ENCODE measurements around the gene KNDC1.

Gene KNDC1

DNA sequence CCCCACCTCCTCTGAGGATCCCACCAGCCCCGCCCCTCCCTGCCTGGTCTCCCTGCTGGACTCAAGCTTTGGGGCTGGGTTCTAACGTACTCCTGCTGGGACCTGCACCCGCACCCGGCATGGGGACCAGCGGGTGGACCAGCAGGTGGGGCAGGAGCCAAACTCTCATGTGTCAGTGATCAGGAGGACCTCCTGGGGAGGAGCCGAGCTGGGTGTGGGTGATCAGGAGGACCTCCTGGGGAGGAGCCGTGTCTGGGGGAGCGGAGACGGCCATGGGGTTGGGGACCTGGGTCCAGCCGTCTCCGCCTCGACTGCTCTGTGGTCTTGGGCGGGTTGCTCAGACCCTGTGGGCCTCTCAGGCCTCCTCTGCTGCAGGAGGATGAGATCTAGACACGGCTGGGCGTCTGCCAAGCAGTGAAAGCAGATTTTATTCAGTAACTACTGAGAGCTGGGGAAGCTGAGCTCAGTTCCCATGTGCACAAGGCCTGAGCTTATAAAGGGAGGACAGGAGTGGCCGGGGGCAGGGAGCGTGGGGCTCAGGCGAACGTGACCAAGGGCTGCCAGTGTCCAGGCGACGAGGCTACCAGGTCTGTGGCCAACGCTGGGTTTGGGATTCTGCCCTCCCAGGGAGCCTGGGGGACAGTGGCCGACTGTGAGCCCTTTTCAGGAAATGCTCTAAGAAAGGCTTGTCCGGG, 36.3 kb downstream of the KNDC1 start:
- DNase-seq = no peak

DNA sequence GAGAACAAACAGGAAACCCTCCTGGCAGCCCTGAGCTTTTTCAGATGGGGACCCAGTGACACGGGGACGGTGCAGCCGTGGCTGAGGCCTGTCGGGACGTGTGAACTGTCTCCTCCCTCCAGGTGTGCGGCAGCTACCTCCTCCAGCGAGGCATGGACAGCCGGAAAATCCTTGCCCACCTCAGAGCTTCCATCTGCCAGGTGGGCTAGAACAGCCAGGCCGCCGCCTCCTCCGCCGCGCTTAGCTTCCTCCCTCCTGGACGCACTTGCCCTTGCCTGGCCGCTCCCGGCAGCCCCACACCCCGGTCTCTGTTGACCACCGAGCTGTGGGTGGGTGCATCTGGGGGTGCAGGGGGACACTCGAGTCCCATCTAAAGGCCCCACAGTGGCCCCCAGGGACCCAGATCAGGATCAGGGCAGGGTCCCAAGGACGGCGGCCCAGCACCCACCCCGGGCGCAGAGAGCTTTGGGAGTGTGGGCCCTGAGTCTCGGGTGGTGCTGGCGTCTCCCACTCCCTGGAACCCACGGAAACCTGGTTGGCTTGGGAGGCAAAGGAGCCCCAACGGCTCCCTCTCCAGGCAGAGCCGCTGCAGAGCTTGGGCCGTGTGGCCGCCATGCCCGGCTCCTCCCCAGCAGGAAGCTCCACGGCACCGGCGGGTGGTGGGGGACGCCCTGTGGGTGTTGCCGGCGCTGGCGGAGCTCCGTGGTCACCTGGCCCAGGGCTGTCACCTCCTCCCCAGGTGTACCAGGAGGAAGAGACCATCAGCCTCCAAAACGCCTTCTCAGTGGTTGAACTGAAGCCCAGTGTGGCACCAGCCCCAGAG, 37.1 kb downstream of the KNDC1 start:
- no peak for DNase-seq

DNA sequence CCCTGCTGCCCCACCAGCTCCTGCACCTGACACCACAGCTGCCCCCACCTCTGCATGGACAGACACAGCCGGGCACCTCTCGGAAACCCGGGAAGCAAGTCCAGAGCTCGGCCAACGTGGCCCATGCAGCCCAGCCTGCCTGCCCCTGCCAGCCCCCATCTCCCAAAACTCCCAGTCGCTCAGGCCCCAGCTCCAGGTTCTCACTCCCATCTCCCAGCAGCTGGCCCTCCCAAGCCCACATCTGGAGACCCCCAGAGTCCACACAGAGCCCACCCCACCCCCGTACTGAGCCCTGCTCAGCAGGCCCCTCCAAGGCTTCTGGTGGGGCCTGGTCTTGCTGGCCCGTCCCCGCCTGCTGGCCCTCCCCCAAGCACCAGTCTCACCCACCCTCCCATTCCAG, 37.8 kb downstream of the KNDC1 start:
- DNase-seq = no peak

DNA sequence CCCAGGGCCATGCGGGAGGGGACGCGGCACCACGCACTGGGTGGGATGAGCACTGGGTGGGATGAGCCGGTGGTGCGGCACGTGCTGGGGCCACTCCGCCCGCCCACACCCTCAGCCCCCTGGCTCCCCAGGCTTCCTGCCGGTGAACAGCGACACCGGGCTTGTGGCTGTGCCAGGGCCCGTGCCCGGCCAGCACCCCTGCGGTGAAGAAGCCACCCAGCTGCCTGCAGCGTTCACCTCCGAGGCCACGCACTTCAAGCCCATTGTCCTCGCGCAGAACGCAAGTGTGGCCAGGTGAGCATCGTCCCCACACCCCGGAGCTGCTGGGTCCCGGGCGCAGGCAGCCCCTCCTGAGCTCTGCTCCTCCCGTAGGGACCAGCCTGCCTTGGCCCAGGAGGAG, 38.2 kb downstream of the KNDC1 start:
- no peak for DNase-seq

DNA sequence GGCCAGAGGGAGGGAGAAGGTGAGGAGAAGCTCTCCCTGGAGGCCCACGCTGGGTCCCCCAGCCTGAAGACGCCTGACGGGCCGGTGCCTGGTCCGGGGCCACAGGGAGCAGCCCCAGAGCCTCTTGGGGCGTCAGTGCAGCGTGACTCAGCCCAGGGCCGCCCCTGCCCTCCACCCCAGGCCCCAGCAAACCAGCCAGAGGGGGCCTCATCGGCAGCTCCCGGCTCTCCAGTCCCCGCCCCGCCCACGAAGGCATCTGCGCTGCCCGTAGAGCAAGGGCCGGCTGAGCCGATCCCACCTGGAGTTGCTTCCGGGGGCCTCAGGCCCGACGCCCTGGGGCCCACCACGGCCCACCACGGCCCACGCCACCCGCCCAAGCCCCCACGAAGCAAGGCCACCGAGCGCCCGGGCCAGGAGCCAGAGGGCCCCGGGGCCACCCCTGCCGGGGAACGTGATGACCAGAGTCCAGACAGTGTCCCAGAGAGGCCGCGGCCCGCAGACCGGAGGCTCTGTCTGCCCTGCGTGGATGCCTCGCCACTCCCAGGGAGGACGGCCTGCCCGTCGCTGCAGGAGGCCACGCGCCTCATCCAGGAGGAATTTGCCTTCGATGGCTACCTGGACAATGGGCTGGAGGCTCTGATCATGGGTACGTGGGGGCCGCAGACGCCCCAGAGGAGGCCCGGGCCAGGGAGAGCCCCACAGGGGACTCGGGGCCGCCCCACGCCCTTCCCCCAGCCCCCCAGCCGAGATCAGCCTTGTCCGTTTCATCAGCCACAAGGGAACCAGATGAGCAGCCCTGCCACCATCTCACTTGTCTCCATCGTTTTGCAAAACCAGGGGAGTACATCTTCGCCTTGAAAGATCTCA, 38.8 kb downstream of the KNDC1 start:
- no peak for DNase-seq

DNA sequence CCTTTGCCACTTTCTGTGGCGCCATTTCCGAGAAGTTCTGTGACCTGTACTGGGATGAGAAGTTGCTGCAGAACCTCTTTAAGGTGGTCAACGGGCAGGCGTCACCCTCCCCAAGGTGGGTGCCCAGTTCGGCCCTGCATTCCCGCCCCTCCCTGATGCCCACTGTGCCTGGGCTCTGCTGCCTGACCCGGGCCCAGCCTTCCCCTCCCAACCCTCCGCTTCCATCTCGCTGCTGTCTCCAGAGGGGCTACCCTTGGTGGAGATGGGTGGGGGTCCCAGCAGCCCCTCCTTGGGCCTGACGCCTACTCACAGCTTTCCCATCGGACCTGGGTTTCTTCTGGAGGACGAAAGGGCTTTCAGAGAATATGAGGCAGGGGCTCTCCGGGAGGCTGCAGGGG, 39.5 kb downstream of the KNDC1 start:
- no peak for DNase-seq

DNA sequence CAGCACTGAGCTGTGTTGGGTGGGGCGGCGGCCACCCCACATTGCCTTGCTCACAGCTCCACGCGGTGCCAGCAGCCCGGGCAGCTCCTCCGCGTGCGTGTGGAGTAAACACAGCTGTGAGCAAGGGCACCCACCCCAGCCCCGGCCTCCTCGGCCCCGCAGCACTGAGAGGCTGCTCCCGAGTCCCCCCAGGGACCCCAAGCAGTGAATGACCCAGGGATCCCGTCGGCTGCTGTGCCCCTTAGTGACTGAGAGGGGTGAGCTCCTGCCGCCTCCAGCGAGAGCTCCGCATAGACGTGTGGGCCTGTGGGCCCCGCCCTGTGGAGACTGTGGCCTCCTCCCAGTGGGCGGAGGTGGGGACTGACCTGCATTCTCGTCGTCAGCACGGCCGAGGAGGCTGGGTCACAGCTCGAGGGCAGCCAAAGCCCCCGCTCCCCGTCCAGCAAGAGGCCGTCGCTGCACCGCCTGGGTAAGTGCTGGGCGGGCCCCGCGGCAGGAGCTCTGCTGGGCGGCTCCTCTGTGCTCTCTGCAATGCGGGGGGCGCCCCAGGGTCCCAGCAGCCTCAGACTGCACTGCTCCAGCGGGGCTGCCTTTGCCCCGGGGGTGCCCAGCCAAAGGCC, 40.1 kb downstream of the KNDC1 start:
- no peak for DNase-seq

DNA sequence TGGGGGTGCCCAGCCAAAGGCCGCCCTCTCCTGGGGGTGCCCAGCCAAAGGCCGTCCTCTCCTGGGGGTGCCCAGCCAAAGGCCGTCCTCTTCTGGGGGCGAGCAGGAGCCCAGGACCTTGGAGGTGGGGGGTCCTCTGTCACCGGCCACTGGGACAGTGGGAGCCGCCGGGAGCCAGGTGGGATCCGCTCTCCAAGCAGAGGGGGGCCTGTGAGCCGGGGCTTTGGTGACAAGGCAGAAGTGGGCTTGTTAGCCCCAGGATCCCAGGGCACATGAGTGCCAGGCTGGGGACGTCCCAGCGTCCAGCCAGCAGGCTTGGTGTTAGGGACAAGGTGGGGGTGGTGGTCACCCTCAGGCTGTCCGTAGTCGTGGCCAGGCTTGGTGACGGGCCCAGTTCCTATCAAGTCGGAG, 40.6 kb downstream of the KNDC1 start:
- no peak for DNase-seq

DNA sequence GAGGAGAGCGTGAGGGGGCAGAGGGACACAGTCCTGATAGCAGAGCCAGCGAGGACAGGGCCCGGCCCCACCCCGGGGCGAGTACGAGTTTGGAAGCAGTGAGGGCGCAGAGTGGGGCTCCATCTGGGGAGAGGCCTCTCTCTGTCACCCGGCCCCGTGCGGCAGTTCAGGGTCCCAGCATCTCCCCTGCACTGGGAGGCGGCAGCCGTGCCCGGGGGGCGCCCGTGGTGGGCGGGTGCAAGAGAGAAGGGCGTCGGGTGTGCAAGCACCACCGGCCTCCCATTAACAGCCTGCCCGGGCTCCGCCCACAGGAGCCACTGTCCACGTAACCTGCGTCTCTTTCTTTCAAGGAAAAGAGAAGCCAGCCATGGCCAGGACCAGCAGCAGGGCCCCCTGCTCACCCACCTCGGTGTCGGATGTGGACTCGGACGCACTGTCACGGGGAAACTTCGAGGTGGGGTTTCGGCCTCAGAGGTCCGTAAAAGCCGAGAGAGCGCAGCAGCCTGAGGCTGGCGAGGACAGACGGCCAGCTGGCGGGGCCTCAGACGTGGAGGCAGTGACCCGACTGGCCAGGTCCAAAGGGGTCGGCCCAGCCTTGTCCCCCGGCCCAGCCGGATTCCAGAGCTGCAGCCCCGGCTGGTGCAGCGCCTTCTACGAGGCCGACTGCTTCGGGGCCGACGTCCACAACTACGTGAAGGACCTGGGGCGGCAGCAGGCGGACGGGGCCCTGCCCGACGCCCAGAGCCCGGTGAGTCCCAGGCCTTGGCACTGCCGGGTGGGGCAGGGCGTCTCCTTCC, 41.3 kb downstream of the KNDC1 start:
- DNase-seq = no peak

DNA sequence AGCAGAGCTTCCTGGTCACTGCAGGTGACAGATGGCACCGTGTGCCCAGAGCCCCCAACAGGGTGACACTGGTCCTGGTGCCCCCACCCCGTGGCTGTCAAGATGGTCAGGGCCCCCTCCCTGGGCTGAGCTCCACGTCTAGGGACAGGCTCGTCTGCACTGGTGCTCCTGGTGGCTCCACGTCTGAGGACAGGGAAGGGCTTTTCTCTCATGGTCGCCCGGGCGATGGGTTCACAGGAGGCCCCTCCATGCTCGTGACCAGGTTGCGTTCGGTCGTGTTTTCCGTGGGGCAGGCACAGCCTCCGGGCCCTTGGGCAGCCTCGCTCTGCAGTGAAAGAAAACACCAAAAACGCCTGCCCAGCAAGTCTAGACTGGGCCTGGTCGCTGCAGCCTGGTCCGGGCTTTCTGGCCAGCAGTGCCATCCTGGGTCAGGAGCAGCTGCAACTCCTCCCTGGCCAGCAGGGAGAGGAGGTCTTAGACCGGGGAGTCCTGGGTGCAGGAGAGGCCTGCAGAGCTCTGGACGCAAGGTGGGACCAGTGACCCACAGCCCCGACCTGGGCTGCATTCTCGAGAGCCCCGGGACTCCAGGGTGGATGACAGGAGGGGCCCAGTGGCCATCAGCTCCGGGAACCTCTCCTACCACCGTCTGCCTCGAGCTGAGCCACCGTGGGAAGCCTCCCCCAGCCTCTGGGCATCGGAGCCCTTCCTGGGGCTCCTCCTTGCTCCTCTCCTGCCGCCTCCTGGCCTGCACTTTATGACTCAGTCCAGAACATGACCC, 42.1 kb downstream of the KNDC1 start:
- no peak for DNase-seq

DNA sequence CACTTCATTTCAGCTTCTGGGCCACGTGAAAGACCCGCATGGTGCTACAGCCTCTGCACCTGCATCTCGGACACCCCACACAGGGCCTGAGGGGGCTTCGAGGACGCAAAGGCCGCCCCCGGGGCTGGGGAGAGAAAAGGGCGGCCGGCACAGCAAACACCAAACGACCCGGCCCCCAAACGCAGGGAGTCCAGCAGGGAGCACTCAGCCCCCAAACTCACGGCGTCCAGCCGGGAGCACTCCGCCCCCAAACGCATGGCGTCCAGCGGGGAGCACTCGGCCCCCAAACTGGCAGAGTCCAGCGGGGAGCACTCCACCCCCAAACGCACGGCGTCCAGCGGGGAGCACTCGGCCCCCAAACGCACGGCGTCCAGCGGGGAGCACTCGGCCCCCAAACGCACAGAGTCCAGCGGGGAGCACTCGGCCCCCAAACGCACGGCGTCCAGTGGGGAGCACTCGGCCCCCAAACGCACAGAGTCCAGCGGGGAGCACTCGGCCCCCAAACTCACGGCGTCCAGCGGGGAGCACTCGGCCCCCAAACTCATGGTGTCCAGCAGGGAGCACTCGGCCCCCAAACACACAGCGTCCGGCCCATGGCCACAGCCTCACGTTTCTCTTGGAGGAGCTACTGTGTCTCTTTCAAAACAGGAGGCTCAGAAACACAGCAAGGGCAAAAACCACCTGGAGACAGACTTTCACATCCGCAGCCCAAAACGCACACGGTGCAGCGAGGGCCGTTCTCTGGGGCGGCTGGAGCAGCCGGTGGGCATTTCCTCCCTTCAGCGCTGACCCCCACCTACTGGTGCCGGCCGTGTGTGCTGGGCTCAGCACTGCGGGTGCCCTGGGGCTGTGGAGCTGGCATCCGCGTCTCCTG, 43.0 kb downstream of the KNDC1 start:
- DNase-seq = no peak

DNA sequence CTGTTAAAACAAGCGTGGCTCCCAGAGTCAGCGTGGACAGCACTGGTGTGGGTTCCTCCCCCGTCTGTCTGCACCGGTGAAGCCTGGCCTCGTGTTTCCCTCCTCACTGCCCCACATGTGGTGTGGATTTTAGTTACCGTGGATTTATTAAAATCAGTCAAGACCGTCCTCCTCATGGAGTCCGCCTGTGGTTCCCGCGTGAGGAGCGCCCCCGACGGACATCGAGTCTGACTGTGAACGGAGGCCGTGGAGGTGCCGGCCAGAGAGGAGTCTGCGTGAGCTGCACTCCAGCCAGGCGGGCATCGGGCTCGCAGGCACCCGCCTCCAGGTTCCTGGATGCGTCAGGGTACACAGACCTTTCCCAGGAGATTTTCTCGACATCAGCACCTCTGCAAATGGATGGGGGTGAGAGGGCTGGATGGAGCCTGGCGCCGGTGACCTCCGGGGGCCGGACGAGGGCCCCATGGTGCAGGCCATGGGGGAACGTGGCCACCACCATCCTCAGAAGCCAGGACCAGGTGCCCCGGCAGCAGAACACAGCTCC, 43.7 kb downstream of the KNDC1 start:
- DNase-seq = no peak

DNA sequence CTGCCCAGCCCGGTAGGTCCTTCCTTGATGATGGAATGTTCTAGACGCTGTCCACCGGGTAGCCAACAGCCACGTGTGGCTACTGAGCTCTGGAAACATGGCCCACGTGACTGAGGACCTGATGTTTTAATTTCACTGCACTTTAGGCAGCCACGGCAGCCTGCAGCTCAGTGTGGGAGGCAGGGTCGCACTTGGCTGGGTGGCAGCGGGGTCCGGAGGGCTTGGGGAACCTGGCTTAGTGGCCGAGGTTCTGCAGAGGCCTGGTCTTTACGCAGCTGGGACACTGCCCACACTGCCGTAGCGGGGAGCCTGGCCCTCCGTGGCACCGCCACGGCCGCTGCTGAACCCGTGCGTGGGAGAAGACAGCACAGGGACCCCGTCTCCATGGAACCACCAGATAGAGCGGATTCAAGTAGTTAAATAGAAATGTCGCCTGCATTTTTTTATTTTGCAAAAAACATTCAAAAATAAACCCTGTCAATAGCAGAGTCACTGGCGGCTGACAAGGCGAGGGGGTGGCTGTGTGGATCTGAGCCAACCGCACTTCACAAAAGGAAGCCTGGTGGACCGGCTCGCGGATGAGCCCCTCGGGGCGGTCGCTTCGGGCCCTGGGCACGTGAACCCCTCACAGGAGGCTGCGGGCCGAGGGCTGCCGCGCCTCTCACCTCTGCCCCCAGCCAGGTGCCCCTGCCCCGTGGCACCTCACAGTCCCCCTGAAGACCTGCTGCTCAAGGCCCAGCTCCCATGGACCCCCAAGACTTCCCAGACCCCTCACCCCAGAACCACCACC, 44.4 kb downstream of the KNDC1 start:
- DNase-seq = no peak

DNA sequence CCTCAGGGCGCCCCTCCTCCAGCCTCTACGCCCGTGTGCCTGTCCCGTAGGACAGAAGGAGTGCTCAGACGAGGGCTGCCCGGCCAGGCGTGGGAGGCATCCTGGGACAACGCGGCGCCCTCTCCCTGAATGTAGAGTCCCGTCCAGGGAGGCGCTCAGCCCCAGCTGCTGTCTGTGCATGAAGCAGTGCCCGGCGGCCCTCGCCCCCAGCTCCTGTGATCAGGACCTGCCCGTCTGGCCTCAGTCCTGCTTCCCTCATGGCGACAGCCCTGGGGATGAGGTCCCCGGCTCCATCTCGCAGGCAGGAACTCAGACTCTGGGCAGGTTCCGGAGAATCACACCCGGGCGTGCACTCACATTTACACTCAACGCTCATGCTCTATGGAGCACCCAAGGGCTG, 45.1 kb downstream of the KNDC1 start:
- no peak for DNase-seq

DNA sequence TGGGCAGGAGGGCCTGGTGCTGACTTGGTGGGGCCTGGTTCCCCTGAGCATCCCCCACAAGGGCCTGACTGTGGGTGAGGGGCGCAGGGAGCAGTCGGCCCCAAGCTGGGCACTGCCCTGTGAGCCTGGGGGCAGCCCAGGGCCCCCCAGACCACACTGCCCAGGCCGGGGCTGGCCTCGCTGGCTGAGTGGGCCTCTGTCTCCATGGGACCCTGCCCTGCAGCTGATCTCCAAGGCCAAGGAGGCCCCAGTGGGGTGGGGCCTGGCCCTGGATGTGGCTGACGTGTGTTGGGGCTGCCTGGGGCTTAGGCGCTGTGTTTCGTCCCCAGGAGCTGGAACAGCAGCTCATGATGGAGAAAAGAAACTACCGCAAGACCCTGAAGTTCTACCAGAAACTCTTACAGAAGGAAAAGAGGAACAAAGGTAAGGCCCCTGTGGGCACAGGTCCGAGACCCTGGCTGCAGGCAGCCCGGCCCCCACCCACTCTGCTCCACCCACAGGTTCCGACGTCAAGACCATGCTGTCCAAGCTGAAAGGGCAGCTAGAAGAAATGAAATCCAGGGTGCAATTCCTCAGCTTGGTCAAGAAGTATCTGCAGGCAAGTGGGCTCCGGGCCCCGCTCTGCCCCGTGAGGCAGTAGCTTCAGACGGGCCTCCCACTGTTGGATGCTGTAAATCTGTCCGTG, 46.5 kb downstream of the KNDC1 start:
- no peak for DNase-seq

DNA sequence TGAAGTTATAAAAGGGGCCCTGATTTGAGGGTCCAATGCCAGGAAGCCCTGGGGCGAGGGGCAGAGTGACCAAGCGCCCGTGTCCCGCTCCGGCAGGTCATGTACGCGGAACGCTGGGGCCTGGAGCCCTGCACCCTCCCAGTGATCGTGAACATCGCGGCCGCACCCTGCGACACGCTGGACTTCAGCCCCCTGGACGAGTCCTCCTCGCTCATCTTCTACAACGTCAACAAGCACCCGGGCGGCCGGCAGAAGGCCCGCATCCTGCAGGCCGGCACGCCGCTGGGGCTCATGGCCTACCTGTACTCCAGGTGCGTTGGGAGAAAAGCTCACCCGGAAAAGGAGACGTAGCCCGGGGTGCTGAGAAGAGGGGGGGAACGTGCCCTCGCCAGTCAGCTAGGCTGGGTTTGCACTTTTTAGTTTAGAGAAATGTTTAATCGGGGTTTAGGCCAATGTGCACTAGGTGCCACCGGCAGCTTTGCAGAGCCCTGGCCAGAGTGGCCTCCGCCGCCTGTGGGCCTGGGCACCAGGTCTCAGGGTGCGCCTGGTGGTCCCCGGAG, 47.1 kb downstream of the KNDC1 start:
- no peak for DNase-seq

DNA sequence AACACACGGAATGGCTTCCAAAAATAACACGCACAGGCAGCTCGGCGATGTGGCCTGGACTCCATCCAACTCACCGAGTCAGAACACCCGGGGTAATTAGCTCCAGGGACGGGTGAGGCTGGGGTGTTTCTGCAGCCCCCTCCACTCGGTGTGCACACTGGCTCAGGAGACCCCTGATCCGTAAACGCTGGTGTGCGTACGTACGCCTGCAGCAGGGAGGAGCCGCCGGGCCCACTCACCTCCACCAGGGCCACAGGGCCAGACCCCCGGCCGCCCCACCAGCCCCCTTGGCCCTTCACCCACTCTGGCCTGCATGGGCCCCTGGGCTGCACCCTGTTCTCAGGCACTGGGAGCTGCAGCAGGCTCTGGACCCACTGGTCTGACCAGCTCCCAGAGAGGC, 47.6 kb downstream of the KNDC1 start:
- DNase-seq = no peak

DNA sequence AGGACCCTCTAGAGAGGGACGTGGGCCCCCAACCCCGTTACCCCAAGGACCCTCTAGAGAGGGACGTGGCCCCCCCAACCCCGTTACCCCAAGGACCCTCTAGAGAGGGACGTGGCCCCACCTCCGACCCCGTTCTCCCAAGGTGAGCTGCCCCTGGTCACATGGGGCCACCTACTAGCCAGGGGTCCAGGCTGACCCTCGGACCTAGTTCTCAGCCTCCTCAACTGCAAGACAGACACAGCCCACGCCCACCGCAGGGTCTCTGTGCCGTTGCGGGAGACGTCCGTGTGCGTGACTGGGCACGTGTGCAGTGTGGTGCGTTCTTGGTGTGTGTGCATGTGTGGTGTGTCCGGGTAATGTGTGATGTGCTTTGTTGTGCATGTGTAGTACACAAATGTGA, 48.4 kb downstream of the KNDC1 start:
- DNase-seq = no peak
